HG03354 (cell line): ENCODE measurements around the gene S100A10.

Source experiments
- ATAC-seq: cut with Tn5 transposase; IDR thresholded peaks from one replicate; pipeline ENCODE4 v1.9.1; 2021; ENCODE audit warnings: mild to moderate bottlenecking; ENCODE audit not compliant: unreplicated experiment, poor library complexity, severe bottlenecking

Gene S100A10

DNA sequence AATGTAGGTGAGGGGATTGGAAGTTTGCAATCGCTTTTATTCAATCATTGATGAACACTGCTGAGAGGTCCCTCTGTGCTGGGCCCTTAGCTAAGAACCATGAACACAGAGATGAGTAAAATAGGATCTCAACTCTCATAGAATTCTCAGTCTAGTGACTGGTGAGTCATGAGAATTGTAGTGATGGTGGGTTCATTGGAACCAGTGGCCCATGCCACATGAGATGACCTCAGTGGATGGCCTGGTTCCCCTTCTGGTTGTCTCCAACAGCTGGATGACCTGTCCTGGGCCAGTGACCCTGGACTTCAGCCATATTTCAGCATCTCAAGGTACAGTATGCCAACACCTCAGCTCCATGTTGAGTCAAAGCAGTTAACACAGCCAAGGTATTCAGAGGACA, 21.3 kb upstream of the S100A10 start:
- no peak for ATAC-seq

DNA sequence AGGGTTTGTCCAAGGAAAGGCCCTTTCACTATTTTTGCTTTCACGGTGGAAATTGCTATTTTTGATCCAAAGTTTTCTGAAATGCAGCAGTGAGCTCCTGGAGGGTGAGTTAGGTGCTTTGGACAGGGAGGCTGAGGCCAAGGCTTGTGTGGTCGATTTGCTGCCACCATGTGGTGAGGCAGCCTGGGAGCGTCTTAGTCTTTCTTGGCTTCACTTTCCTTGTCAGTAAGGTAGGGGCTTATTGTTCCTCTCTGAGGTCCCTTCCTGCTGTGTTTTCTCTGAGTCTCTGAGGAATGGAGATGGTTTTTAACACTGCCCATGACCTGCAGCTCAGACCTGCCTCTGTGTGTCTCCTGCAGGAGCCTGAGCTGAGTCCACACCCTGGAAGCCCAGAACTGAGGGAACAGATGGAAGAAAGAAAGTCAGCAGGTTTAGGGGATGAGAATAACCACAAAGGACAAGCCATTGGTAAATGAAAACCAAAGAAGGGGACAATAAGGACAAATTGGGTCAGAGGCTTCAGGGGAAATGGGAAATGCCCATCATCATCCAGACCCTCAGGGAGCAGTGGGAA, 20.1 kb upstream of the S100A10 start:
- no peak for ATAC-seq

DNA sequence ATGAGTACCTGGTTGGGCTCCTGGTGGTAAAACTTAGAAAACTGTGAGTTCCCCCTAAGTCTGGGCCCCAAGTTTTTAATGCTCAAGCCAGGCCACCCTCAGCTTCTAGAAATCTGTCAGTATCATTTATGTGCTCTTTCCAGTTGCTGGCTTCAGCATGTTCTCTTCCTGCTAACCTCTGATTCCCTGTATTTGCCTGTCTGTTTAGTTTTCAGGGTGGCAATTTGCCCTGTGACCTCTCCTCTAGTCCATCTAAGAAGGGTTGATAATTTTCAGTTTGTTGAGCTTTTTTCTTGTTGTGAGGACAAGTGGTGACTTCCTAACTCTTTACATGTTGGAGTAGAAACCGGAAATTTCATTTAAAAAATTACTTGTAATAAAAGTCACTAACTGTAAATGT, 16.0 kb upstream of the S100A10 start:
- ATAC-seq = no peak

DNA sequence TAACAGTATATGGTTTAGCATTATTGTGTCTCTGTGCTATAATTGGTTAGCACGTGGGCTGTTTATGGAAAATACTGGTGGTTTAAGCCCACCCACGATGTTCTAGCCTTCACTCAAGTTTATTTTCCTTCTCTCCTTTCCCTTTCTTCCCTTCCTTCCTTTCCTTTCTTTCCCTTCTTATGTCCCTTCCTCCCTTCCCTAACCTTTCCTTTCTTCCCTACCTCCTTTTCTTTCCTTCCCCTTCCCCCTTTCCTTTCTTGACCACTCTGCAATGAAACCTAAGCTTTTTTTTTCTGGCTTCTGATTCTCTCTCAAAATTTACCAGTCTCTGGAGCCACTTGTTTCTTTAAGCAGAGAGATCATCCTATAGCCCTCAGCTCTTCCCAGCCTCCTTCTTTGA, 13.4 kb upstream of the S100A10 start:
- no peak for ATAC-seq

DNA sequence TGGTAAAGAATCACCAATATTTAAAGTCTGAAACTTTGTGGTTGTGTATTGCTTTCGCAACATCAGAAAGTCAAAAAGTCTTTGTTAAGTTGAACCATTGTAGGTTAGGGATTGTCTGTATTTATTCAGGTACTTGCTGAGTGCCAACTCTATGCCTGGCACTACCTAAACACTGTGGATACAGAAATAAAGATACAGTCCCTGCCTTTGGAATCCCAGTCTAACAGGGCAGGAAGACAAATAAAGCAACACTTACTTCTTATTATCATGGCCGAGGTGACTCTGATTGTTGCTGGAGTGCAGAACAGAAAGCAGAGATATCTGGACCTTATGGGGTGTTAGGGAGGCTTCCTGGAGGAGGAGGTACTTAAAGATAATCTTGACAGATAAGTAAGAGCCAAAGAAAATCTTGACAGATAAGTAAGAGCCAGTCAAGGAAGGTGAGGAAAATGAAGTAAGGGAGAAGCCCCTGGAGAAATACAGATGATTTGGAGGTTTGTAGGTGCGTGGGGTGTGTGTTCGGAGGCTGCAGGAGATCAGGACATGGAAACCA, 11.8 kb upstream of the S100A10 start:
- no peak for ATAC-seq

DNA sequence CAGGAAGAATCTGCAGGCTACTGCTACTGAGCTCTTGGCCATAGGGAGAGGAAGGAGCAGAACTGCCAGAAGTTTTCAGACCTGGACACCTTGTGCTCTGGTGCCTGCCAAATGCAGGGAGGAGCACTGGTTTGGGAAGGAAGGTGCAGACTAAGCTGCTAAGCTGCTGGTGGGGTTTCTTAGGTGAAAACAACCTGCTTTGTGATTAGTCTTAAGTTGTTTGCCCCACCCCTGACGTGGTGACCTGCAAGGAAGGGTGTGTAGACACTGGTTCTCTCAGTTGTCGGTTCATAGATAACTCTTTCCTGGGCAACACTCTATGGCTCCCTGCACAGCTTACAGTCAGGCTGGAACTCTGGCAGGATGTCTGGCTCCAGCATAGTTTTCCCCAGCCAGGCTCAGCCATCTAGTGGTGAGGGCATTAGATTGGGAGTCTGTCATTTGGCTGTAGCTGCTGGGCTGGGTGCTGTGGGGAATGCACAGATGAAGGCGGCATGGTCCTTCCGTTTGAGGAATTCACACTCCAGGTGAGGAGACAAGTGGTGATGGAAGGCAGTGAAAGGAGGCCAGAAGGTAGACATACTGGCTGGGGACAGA, 10.3 kb upstream of the S100A10 start:
- no peak for ATAC-seq

DNA sequence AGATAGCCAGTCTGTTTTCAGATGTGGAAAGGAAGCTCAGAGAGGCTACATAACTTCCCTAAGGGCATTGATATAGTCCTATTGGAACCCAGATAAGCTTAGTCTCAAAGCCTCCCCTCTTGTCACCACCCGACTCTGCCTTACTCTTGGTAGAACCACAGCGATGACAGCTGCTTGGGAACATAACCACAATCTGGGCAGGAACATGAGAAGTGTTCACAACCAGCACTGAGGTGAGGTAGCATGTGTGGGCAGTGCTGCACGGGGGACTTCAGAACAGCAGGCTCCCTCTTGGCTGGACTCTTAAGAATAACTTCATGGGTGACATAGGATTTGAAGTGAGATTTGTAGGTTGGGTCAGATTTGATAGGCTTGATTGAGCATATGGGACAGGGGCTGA, 9.3 kb upstream of the S100A10 start:
- ATAC-seq = no peak

DNA sequence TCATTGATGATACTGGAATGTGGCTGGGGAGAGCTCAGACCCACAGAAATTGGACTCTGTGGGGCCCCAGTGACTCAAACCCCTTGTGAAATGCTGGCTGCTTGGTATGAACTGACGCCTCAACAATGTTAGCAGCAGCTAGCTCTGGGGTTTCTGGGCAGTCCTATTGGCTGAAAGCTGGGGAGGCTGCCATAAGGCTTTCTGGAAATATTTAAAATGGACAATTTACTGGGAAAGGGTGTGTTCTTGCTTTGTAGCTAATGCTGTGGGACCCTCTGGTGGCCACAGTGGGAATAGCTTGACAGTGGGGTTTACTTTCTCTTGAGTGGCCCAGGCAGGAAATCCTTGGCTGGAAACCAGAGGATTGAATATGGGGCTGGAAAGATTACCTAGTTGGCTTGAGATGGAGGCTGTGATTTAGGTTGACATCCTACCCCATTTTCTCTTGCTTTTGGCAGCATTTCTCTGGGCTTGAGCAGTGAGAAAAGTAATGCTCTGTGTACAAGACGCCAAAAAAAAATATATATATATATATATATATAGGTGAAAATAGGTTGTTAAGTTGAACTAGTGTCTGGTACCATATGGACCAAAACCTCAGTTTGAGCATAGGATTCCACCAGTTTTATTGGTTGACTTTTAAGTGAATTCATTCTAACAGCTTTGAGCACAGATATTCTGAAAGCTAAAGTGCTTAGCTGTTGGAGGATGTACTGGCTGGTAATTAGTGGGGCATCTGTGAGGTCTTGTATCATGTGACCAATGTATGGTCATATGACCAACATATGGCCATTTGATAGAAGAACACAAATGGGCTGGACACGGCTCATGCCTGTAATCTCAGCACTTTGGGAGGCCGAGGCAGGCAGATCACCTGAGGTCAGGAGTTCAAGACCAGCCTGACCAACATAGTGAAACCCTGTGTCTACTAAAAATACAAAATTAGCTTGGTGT, 8.2 kb upstream of the S100A10 start:
- ATAC-seq = peak; percentile 41

DNA sequence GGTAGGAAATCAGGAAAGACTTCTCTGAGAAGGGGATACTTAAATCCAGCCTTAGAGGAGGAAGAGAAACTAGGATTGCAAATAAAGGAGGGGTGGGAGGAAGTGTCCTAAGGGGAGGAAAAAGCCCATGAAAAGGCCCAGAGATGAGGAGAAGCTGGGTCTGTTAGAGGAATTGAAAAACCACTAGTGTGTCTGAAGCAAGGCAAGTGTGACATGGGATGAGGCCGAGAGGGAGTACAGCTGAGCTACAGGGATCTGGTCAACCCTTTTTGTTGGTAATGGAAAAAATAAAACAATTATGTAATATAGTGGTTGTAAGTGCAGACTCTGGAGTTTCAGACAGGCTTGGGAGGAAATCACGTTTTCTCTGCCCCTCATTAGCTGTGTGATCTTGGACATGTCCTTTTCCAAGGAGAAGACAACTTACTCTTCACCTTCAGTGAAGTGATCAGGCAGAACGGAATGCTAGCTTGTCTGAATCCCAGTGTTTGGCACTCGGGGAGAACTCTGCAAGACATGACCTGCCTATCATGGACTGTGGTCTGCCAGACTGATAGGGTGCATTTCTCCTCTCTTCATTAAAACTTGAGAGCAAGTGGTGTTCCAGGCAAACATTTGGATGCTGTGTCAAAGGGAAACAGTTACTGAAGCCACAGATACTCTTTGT, 7.4 kb upstream of the S100A10 start:
- ATAC-seq = no peak

DNA sequence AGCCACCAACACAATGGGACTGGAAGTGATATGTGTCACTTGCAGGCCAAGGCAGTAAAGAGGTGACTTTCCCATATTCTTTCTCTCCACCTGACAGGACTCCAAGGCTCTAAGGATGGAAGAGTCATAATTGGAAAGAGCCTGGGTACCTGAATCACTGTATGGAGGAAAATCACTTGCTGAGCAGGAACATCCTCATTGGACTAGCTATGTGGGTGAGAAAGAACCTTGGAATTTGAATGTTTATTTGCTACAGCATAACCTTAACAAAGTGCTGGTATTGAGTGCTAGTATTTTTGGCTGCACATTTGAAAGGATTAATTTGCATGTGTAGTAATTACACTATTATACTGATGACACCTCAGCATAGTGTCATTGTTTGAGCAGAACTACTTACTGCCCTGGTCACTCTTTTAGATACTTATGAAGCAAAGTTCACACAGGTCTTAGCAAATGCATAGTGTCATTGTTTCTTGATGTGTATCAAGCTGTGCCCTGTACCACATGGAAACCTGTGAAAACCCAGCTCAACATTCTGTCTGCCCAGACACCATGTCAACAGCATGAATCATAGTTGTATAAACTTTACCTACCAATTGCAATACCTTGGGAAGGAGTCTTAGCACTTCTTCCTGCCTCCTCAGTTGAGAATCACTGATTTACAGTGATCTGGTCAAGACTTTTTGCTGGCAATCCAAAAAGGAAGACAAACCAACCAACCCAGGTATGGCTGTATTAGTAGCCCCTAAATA, 5.1 kb upstream of the S100A10 start:
- ATAC-seq = no peak

DNA sequence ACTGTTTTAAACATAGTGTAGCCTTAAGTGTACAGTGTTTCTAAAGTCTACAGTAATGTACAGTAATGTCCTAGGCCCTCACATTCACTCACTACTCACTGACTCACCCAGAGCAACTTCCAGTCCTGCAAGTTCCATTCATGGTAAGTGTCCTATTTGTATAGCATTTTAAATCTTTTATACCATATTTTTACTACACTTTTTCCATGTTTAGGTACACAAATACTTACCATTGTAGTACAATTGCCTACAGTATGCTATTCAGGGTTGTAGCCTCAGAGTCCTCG, 3.6 kb upstream of the S100A10 start:
- ATAC-seq = no peak

DNA sequence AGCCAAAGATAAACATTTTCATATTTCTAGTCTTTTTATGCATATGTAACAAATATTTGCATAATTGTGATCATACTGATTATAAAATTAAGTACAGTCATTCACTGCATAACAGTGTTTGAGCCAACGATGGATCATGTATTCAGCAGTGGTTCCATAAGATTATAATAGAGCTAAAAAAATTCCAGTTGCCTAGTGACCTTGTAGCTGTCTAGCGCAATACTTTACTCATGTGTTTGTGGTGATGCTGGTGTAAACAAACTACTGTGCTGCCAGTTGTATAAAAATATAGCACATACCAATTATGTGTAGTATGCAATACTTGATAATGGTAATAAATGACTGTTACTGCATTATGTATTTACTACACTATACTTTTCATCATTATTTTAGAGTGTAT, 2.1 kb upstream of the S100A10 start:
- ATAC-seq = no peak

DNA sequence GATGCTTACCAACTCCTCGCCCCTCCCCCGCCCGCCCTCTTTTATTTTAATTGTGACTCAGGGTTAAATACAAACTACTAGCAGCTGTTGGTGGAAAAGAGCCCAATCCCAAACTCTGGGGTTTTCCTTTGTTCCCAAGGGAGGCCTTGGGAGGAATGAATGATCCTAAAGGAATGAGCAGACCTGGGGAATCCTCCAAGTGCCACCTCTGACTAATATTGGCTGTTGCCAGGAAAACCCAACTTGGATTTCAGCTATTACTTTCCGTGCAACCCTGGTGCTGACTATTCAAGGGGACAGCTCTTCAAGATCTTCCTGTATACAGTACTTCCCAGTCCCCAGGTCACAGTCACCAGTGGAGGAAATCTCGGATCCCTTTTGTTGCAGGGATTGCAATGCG, 1.3 kb upstream of the S100A10 start:
- ATAC-seq = no peak

DNA sequence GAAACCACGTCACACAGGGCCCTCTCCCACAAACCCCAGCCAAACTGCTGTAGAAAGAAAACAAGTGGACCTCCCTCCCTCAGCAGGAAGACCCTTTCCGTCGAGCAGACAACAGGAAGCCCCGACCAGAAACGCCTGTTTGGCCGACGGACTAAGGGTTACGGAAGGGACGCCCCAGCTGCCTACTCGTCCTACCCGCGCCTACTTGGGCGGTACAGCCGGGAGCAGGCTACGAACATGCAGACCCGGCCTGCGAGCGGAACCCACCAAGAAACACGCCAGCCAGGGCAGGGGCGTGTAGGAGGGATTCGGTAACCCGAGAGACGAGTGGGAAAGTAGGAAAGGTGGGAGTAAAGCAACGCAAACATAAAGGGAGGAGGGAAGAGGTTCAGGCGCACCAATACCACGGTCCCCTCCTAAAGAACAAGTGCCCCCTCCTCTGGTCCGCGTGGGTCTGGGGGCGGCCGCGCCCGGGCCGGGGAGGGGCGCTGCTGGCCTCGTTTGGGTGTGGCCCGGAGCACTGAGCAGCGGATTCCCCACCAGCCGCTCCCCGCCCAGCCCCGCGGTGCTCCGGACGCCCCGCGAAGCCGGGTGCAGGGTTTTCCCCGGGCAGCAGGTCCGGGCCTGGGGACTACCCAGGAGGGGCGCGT, 450 bp downstream of the S100A10 start:
- ATAC-seq = no peak

DNA sequence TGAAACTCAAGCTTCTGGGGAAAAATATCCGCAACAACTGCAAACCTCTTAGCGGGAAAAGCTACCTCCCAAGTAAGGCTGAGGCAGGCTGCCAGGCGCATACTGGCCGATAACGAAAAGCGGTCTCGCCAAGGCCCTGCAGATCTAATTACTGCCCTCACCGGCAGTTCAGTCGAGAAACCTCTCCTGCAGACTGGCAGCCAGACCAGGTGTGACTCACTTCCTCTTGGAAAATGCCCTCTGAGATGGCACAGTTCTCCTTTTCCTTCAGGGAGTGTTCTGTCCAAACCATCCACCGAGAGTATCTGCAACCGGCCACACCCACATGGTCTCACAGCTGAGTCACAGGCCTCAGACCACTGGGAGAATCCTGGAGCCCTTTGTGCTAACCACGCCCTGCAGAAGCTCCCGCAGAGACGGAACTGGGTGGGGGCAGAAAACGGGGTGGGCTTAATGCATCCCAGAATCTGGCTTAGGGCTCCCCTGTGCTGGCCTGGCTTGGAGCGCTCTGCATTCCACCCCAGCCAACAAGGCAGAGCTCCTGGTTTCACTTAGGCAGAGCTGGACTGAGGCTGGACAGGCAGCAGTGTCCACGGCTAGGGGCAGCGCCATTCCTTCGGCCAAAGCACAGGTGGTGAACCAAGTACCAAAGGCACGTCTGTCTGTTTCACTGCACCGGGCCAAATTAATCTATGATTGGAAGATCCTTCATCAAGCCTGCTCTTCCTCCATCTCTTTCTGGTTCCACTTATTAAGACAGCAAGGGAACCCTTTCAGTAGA, 1.2 kb downstream of the S100A10 start:
- ATAC-seq = no peak

DNA sequence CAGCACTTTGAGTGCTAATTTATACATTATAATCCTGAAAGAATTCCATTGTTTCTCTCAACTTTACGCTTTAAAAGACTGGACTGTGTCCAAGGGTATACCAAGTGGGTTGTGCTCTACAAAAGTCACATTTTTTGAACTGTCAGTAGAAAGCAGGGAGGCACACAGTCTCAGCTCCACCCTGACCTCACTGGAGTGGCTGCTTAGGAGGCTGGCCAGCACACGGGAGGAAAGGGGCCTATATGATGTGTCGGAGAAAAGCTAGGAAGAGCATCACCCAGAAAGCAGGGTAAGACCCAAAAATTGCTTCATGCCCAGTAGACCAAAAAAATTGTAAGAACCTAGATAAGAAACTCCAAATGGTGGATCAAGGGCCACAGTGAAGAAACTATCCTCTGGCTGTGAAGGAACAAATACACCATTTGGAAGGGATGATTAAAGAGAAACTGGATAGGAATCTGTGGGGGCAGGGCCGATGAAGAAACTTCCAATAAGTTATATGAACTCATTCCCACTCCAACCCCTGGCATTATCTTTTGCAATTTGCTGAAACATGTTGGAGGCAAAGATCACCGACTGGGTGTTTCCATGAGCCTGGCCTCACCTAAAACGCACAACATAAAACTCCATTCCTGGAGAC, 1.9 kb downstream of the S100A10 start:
- ATAC-seq = no peak

DNA sequence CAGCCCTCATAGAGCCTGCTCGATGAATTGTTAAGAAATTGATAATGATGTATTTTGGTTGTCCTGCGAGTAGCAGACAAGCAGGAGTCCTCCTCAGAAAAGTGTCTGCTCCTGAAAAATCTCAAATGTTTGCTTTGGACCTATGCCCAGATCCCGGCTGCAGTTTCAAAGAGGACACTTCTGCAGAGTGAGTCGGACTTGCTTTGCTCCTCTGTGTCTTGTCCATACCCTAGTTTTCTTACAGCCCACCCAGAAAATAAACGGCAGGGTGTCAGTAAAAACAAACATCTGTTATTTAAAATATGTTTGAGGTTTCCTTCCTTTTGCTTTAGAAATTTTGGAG, 2.8 kb downstream of the S100A10 start:
- ATAC-seq = no peak
